GM13976 (cell line): ENCODE measurements around the gene DCAF17.

Experiments
- DNase-seq: peaks from one replicate; pipeline ENCODE4 v3.0.0; 2012; ENCODE audit warnings: low spot score
- in situ Hi-C: fragments of 300-500 bp; cut with MboI; formaldehyde crosslinking; loops from one replicate; pipeline ENCODE4 v1.12.0; 2022; ENCODE audit warnings: low sequenced_read_pairs, mixed read lengths, inconsistent platforms; ENCODE audit not compliant: unreplicated experiment
- TF ChIP-seq, protein P1 (sequence below): IDR thresholded peaks from 2 replicates; pipeline ENCODE4 v1.5.1; 2012; ENCODE audit warnings: borderline replicate concordance, mild to moderate bottlenecking; ENCODE audit not compliant: insufficient read depth; ENCODE audit errors: extremely low read depth, missing control alignments, control extremely low read depth

DCAF17 gene

GRCh38 chr2:171516793-171517192 lies 82.8 kb downstream of the DCAF17 start:
- no peak for DNase-seq
- TF ChIP-seq, protein P1, sequence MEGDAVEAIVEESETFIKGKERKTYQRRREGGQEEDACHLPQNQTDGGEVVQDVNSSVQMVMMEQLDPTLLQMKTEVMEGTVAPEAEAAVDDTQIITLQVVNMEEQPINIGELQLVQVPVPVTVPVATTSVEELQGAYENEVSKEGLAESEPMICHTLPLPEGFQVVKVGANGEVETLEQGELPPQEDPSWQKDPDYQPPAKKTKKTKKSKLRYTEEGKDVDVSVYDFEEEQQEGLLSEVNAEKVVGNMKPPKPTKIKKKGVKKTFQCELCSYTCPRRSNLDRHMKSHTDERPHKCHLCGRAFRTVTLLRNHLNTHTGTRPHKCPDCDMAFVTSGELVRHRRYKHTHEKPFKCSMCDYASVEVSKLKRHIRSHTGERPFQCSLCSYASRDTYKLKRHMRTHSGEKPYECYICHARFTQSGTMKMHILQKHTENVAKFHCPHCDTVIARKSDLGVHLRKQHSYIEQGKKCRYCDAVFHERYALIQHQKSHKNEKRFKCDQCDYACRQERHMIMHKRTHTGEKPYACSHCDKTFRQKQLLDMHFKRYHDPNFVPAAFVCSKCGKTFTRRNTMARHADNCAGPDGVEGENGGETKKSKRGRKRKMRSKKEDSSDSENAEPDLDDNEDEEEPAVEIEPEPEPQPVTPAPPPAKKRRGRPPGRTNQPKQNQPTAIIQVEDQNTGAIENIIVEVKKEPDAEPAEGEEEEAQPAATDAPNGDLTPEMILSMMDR = no peak
- in situ Hi-C loops = no loop called here

DNA sequence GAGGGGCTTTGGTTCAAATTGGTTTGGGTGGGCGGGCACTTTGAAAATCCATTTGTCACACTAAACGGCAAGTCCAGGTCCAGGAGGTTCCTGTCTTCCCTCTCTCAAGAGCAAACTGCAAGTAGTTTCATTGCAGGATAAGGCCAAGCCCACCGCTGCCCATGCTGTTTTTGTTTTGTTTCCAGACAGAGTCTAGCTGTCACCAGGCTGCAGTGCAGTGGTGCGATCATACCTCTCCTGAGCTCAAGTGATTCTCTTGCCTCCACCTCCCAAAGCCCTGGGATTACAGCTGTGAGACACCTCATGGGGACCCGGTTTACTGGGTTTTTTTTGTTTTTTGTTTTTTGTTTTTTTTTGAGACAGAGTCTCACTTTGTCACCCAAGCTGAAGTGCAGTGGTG lies 86.4 kb downstream of the DCAF17 start:
- TF ChIP-seq, protein P1 = no peak
- no peak for DNase-seq
- in situ Hi-C loops = no loop called here

DNA sequence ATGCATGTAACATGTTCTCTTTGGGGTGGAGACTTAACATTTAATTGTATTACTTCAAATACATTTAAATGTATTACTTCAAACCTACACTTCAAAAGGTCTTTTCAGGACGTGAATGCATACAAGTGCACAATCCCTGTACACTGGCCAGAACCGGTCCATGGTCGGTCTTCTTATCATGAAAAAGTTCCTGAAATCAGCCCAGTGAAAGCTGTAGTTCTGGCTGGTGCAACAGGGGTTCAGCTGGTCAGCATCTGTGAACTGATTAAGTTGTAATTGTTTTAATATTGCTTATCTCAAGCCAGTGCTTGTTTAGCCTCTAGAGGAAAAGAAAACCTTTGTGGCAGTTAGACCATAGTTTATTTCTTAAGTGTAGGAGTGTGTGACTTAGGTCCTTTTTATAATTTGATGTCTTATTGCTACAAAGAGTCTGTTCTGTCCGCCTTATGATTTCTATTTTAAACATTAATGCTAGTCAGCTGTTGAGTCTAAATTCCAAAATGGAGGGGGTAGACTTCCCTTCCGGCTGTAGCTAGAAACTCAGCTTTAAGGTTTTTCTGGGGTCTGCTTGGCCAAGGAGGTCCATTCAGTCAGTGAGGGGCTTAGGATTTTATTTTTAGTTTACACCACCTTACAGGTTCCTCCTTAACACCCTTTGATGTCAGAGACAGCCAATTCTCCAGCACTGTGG lies 87.5 kb downstream of the DCAF17 start:
- TF ChIP-seq, protein P1 = no peak
- in situ Hi-C loops = no loop called here
- DNase-seq = no peak

- TF ChIP-seq, protein P1 = no peak
- in situ Hi-C loops = no loop called here
- peak; percentile 89 for DNase-seq
Observed at GRCh38 chr2:171522052-171522787, 88.2 kb downstream of the DCAF17 start, which contains the start of gene CYBRD1. CYBRD1 (plus strand) TSS chr2:171522474; CDS start chr2:171522546, 72 bp downstream.

- DNase-seq = peak; percentile 70
- in situ Hi-C loops = no loop called here
- TF ChIP-seq, protein P1 = no peak
Observed at GRCh38 chr2:171522788-171523087, 88.7 kb downstream of the DCAF17 start.

GRCh38 chr2:171523088-171524017 lies 89.3 kb downstream of the DCAF17 start:
- DNase-seq = peak; percentile 50
- in situ Hi-C loops = no loop called here
- TF ChIP-seq, protein P1 = no peak
